Neural cell (in vitro differentiated cells): ENCODE results near the gene FLOT2. TPM values are rescaled to one million over a fixed set of nuclear protein-coding genes. Genes with fewer than 3 reads are reported as not detected.
"Not testable (repeated sequence)": the region's sequence is repeated elsewhere in the genome, so short reads cannot be mapped to it uniquely, and the experiment has no call there.

Source experiments
- H2AFZ ChIP-seq: fragments of 200-600, 300-800 bp; sonication (generic), shearing (Covaris generic); 2 replicates; pipeline ENCODE4 v1.6.0; 2014; ENCODE audit warnings: low read depth, mild to moderate bottlenecking, antibody characterized with exemption, low read length, moderate library complexity
- H3F3A ChIP-seq: fragments of 200-600 bp; shearing (Covaris generic); 2 replicates; pipeline ENCODE4 v1.6.1; 2016; ENCODE audit warnings: mild to moderate bottlenecking, moderate library complexity, mixed read lengths, antibody characterized with exemption, low read length; ENCODE audit not compliant: insufficient read depth, poor library complexity, severe bottlenecking
- H3K27ac ChIP-seq: fragments of 200-600, 300-800 bp; sonication (generic), shearing (Covaris generic); 2 replicates; pipeline ENCODE4 v1.5.1; 2014; ENCODE audit warnings: mild to moderate bottlenecking, low read length, moderate library complexity
- H3K27me3 ChIP-seq: fragments of 300-800, 200-600 bp; sonication (generic), shearing (Covaris generic); 2 replicates; pipeline ENCODE4 v1.6.0; 2014; ENCODE audit warnings: mild to moderate bottlenecking, low read depth, low read length, moderate library complexity; ENCODE audit not compliant: insufficient read depth
- H3K36me3 ChIP-seq: fragments of 300-800, 200-600 bp; sonication (generic), shearing (Covaris generic); 2 replicates; pipeline ENCODE4 v1.5.1; 2014; ENCODE audit warnings: mild to moderate bottlenecking, antibody characterized with exemption, low read length, moderate library complexity; ENCODE audit not compliant: insufficient read depth
- H3K4me2 ChIP-seq: fragments of 300-800, 200-600 bp; sonication (generic), shearing (Covaris generic); 2 replicates; pipeline ENCODE4 v1.6.0; 2014; ENCODE audit warnings: mild to moderate bottlenecking, low read length
- H3K4me3 ChIP-seq: fragments of 300-800, 200-600 bp; sonication (generic), shearing (Covaris generic); 2 replicates; pipeline ENCODE4 v1.5.1; 2014; ENCODE audit warnings: mild to moderate bottlenecking, low read length, moderate library complexity
- H3K79me2 ChIP-seq: fragments of 200-600 bp; shearing (Covaris generic); replicated peaks from 2 replicates; pipeline ENCODE4 v1.6.0; 2014; ENCODE audit warnings: mild to moderate bottlenecking, low read length, moderate library complexity; ENCODE audit not compliant: insufficient read depth
- H3K9ac ChIP-seq: fragments of 300-800, 200-600 bp; sonication (generic), shearing (Covaris generic); 2 replicates; pipeline ENCODE4 v1.6.1; 2016; ENCODE audit warnings: mild to moderate bottlenecking, low read length, mixed read lengths
- H3K9me2 ChIP-seq: fragments of 200-600 bp; shearing (Covaris generic); 2 replicates; pipeline ENCODE4 v1.6.1; 2016; ENCODE audit warnings: mild to moderate bottlenecking, low read length, mixed read lengths; ENCODE audit not compliant: insufficient read depth
- H3K9me3 ChIP-seq: fragments of 200-600, 300-800 bp; sonication (generic), shearing (Covaris generic); 2 replicates; pipeline ENCODE4 v1.6.1; 2016; ENCODE audit warnings: mild to moderate bottlenecking, mixed run types, low read length, moderate library complexity, mixed read lengths
- H4K20me1 ChIP-seq: fragments of 200-600 bp; shearing (Covaris generic); 2 replicates; pipeline ENCODE4 v1.6.1; 2016; ENCODE audit warnings: mild to moderate bottlenecking, mixed run types; ENCODE audit not compliant: insufficient read depth
- EP300 ChIP-seq: fragments of 450-650 bp; conservative IDR thresholded peaks from 2 replicates; pipeline ENCODE4 v1.6.1; 2014; ENCODE audit warnings: antibody characterized with exemption, mild to moderate bottlenecking, moderate library complexity; ENCODE audit not compliant: poor library complexity, severe bottlenecking
- EZH2 ChIP-seq: fragments of 200-600, 300-800 bp; shearing (Covaris generic), sonication (generic); IDR thresholded peaks from 2 replicates; pipeline ENCODE4 v1.6.1; 2014; ENCODE audit warnings: antibody characterized with exemption, low read length, borderline replicate concordance, mild to moderate bottlenecking; ENCODE audit not compliant: insufficient read depth, poor library complexity, severe bottlenecking
- MXI1 ChIP-seq: fragments of 450-650 bp; conservative IDR thresholded peaks from 2 replicates; pipeline ENCODE4 v1.6.1; 2014; ENCODE audit warnings: antibody characterized with exemption, mild to moderate bottlenecking; ENCODE audit not compliant: poor library complexity, severe bottlenecking
- POLR2AphosphoS5 ChIP-seq: IDR thresholded peaks from 2 replicates; pipeline ENCODE4 v1.6.1; 2012
- RAD21 ChIP-seq: fragments of 450-650 bp; conservative IDR thresholded peaks from 2 replicates; pipeline ENCODE4 v1.6.1; 2014; ENCODE audit warnings: antibody characterized with exemption, mild to moderate bottlenecking, moderate library complexity
- SMC3 ChIP-seq: fragments of 450-650 bp; conservative IDR thresholded peaks from 2 replicates; pipeline ENCODE4 v1.6.1; 2014; ENCODE audit warnings: antibody characterized with exemption, mild to moderate bottlenecking, moderate library complexity; ENCODE audit not compliant: poor library complexity
- TAF1 ChIP-seq: IDR thresholded peaks from 2 replicates; pipeline ENCODE4 v1.6.1; 2012; ENCODE audit warnings: low read depth
- polyA plus RNA-seq: library from polyadenylated mRNA; depleted of rRNA; stranded (reverse); fragments of >200 nt; gene quantifications from 2 replicates; pipeline ENCODE4 v1.2.3, GENCODE V29; 2014
- TF ChIP-seq, protein P1 (sequence below): fragments of 450-650 bp; IDR thresholded peaks from 2 replicates; pipeline ENCODE4 v1.5.1; 2014; ENCODE audit warnings: antibody characterized with exemption, mild to moderate bottlenecking, moderate library complexity; ENCODE audit not compliant: poor library complexity, severe bottlenecking
- TF ChIP-seq, protein P2 (sequence below): IDR thresholded peaks from 2 replicates; pipeline ENCODE4 v1.6.1; 2012; ENCODE audit warnings: borderline replicate concordance

The FLOT2 gene
- polyA plus RNA-seq, 1 donor from 2014 or later, result 27.5 TPM

DNA sequence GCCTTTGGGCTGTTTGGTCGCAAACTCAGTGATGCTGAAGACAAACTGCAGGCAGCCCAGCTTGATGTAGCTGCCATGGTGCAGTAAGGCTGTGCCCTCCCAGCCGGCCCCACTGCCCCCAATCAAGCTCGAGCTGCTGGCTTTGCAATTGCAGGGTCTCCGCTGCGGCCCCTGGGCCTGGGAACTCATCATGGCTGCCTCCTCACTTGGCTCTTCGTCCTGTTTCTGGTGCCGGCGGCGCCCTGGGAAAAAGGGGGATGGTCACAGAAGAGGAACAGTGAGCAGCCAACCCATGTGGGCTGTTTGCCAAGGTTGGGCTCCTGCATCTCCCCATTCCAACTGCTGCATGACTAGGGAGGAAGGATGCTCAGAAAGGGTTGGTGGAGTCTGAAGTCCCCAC is 8.7 kb upstream of the FLOT2 start (continued):
- TF ChIP-seq SMC3, result no peak

DNA sequence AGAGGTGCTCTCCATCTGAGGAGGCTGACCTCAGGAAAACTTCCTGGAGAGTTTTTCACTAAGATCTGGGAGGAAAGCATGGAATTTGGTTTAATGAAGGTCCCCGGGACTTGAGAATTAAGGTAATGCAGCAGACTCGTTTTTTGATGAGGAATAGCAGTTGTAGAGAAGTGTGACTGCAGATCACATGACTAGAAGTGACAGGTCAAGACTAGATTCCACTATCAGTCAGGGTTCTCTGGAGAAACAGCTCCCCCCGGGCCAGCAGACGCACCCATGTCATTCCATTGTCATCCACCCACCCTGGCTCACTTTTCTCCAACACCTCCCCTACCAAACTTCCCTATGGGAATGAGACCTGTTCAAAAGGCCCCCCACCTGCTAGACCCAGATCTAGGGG is 7.3 kb upstream of the FLOT2 start:
- Histone ChIP-seq H2AFZ (no peak overlapping the region), H3K4me3 (no peak overlapping the region), H3K27ac (no peak overlapping the region), H3K9me2 (no peaks in the 10 kb centered on the region), H3K4me2 (no peak overlapping the region), H3F3A (peaks cover 2% of the 10 kb centered on the region), H3K27me3 (no peaks in the 10 kb centered on the region), H3K9me3 (no peaks in the 10 kb centered on the region), H3K36me3 (no peaks in the 10 kb centered on the region), H3K79me2 (peaks cover 8% of the 10 kb centered on the region), H3K9ac (no peak overlapping the region), H4K20me1 (no peaks in the 10 kb centered on the region)
- TF ChIP-seq EP300 (no peak), MXI1 (no peak), EZH2 (no peak), SMC3 (no peak), POLR2AphosphoS5 (no peak), TAF1 (no peak), RAD21 (no peak)
- TF ChIP-seq, protein P1, sequence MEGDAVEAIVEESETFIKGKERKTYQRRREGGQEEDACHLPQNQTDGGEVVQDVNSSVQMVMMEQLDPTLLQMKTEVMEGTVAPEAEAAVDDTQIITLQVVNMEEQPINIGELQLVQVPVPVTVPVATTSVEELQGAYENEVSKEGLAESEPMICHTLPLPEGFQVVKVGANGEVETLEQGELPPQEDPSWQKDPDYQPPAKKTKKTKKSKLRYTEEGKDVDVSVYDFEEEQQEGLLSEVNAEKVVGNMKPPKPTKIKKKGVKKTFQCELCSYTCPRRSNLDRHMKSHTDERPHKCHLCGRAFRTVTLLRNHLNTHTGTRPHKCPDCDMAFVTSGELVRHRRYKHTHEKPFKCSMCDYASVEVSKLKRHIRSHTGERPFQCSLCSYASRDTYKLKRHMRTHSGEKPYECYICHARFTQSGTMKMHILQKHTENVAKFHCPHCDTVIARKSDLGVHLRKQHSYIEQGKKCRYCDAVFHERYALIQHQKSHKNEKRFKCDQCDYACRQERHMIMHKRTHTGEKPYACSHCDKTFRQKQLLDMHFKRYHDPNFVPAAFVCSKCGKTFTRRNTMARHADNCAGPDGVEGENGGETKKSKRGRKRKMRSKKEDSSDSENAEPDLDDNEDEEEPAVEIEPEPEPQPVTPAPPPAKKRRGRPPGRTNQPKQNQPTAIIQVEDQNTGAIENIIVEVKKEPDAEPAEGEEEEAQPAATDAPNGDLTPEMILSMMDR, result no peak
- TF ChIP-seq, protein P2, sequence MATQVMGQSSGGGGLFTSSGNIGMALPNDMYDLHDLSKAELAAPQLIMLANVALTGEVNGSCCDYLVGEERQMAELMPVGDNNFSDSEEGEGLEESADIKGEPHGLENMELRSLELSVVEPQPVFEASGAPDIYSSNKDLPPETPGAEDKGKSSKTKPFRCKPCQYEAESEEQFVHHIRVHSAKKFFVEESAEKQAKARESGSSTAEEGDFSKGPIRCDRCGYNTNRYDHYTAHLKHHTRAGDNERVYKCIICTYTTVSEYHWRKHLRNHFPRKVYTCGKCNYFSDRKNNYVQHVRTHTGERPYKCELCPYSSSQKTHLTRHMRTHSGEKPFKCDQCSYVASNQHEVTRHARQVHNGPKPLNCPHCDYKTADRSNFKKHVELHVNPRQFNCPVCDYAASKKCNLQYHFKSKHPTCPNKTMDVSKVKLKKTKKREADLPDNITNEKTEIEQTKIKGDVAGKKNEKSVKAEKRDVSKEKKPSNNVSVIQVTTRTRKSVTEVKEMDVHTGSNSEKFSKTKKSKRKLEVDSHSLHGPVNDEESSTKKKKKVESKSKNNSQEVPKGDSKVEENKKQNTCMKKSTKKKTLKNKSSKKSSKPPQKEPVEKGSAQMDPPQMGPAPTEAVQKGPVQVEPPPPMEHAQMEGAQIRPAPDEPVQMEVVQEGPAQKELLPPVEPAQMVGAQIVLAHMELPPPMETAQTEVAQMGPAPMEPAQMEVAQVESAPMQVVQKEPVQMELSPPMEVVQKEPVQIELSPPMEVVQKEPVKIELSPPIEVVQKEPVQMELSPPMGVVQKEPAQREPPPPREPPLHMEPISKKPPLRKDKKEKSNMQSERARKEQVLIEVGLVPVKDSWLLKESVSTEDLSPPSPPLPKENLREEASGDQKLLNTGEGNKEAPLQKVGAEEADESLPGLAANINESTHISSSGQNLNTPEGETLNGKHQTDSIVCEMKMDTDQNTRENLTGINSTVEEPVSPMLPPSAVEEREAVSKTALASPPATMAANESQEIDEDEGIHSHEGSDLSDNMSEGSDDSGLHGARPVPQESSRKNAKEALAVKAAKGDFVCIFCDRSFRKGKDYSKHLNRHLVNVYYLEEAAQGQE, result no peak

DNA sequence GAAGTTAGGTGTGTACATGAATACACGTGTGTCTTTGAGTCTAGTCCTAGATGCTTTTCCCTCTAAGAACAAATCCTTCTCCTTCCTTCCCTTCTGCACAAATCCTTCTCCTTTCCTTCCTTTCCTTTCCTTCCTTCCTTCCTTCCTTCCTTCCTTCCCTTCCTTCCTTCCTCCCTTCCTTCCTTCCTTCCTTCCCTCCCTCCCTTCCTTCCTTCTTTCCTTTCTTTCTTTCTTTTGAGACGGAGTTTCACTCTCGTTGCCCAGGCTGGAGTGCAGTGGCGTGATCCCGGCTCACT is 6.0 kb upstream of the FLOT2 start:
- not testable (repeated sequence) for H3K4me2 ChIP-seq, H3K9me3 ChIP-seq, H3K27me3 ChIP-seq, H3K9me2 ChIP-seq, H4K20me1 ChIP-seq, H3K36me3 ChIP-seq, H3F3A ChIP-seq, H2AFZ ChIP-seq, H3K79me2 ChIP-seq
- Histone ChIP-seq H3K4me3 (peak overlapping the region; percentile 52), H3K9ac (peak overlapping the region; percentile 30), H3K27ac (peak overlapping the region; percentile 38)
